ENCODE measurements around the gene PIEZO2.

PIEZO2 gene

DNA sequence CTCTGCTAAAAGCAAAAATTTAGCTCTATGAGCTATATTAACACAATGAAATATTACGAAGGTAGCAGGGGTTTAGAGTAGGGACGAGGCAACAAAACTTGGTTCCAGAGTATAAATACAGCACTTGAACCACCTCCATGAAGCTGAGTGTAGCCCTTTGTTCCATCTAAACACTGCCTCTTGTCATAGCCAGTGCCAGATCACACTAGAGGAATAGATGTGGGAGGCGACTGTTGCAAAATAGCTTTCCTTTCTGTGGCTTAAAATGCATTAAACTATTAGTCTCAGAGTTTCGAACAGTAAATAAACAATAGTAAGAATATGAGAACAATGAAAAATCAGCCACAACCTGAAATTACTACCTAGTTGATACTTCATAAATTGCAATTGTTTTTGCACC, 29.8 kb downstream of the PIEZO2 start:
- Histone ChIP-seq H3K4me3 (ENCODE audit: low read length) (no peak overlapping the region), H3K4me1 (ENCODE audit: control insufficient read depth, insufficient read depth, low read length) (no peaks in the 10 kb centered on the region), H3K27ac (ENCODE audit: low read depth, low read length) (no peak overlapping the region), H3K36me3 (ENCODE audit: control insufficient read depth, insufficient read depth, low read length) (no peaks in the 10 kb centered on the region), H3K27me3 (ENCODE audit: control insufficient read depth, insufficient read depth, low read length) (no peaks in the 10 kb centered on the region), H3K9ac (ENCODE audit: low read length) (no peak overlapping the region)

DNA sequence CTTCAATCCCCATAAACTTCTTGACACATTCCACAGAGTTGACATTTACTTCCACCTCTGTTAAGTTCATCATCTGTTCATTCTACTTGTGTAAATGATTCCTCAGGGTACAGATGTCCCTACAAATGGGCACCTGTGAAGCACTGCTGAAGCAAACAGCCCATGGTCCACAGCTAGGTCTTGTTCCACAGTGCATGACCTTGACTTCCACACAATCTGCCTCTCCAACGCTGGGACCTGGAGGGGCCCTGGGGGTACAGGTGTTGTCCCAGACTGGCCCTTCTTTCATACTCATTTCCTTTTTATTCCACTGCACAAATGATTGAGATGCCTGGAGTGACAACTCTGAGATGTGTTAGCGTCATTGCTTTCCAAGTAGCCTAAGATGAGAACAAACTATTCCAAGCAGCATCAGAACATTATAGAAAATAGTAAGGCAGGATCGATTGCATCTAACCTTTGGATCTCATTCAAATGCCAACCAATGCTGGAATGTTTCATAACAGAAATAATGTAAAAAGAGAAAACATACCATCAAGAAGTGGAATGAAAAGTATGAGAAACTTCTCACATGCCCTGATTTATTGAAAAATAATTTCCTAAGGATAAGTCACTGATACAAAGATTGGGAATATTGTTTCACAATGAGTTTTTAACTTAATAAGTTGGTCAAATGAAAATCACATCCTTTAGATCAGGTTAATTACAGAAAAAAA, 31.2 kb downstream of the PIEZO2 start:
- Histone ChIP-seq H3K27ac (ENCODE audit: low read depth, low read length) (no peak overlapping the region), H3K9ac (ENCODE audit: low read length) (no peak overlapping the region), H3K4me1 (ENCODE audit: control insufficient read depth, insufficient read depth, low read length) (no peaks in the 10 kb centered on the region), H3K4me3 (ENCODE audit: low read length) (no peak overlapping the region), H3K27me3 (ENCODE audit: control insufficient read depth, insufficient read depth, low read length) (no peaks in the 10 kb centered on the region), H3K36me3 (ENCODE audit: control insufficient read depth, insufficient read depth, low read length) (no peaks in the 10 kb centered on the region)

GRCh38 chr18:11115276-11115675, 34.1 kb downstream of the PIEZO2 start:
- Histone ChIP-seq H3K4me3 (ENCODE audit: low read length) (no peak overlapping the region), H3K4me1 (ENCODE audit: control insufficient read depth, insufficient read depth, low read length) (no peaks in the 10 kb centered on the region), H3K36me3 (ENCODE audit: control insufficient read depth, insufficient read depth, low read length) (no peaks in the 10 kb centered on the region), H3K9ac (ENCODE audit: low read length) (no peak overlapping the region), H3K27me3 (ENCODE audit: control insufficient read depth, insufficient read depth, low read length) (no peaks in the 10 kb centered on the region), H3K27ac (ENCODE audit: low read depth, low read length) (no peak overlapping the region)

DNA sequence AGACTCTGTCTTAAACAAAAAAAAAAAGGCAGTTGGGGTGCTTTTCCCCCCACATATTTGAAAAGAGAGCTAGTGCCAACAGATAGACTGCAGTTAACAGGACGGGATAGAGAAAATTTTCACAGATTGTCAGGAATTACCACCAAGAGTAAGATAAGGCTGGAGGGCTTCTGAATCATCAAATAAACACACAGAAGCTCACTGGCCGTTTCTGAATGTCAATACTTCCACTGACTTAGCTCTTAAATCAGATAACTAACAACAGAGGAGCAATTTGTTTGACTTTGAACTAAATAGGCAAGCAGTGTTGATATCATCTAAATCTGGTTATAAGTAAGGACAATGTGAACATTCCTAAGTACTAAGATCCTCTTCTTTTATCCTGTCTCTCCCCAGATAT, 34.7 kb downstream of the PIEZO2 start:
- no peaks in the 10 kb centered on the region for H3K27me3 ChIP-seq (ENCODE audit: control insufficient read depth, insufficient read depth, low read length)
- H3K36me3 ChIP-seq (ENCODE audit: control insufficient read depth, insufficient read depth, low read length), result no peaks in the 10 kb centered on the region
- H3K9ac ChIP-seq (ENCODE audit: low read length), result no peak overlapping the region
- no peak overlapping the region for H3K27ac ChIP-seq (ENCODE audit: low read depth, low read length)
- no peak overlapping the region for H3K4me3 ChIP-seq (ENCODE audit: low read length)
- no peaks in the 10 kb centered on the region for H3K4me1 ChIP-seq (ENCODE audit: control insufficient read depth, insufficient read depth, low read length)

DNA sequence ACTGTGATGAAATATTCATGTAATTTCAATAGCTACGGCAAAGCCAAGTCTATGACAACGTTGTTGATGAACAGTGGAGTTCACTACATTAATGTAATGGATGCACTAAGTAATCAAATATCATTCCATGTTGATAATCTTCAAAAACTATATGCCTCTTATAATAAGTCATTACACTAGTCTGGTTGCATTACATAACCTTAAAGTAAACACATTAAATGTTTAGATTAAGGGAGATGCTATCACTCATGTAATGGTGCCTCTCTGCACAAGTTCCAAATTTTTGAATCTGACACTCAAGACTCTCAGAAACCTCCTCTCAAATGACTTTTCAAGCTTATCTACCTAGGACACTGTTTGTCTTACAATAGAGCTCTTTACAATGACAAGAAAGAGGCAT, 35.4 kb downstream of the PIEZO2 start:
- H3K4me1 ChIP-seq (ENCODE audit: control insufficient read depth, insufficient read depth, low read length), result no peaks in the 10 kb centered on the region
- no peak overlapping the region for H3K27ac ChIP-seq (ENCODE audit: low read depth, low read length)
- H3K4me3 ChIP-seq (ENCODE audit: low read length), result no peak overlapping the region
- no peak overlapping the region for H3K9ac ChIP-seq (ENCODE audit: low read length)
- H3K27me3 ChIP-seq (ENCODE audit: control insufficient read depth, insufficient read depth, low read length), result no peaks in the 10 kb centered on the region
- no peaks in the 10 kb centered on the region for H3K36me3 ChIP-seq (ENCODE audit: control insufficient read depth, insufficient read depth, low read length)

- Histone ChIP-seq H3K36me3 (ENCODE audit: control insufficient read depth, insufficient read depth, low read length) (no peaks in the 10 kb centered on the region), H3K27me3 (ENCODE audit: control insufficient read depth, insufficient read depth, low read length) (no peaks in the 10 kb centered on the region), H3K9ac (ENCODE audit: low read length) (no peak overlapping the region), H3K4me1 (ENCODE audit: control insufficient read depth, insufficient read depth, low read length) (no peaks in the 10 kb centered on the region), H3K27ac (ENCODE audit: low read depth, low read length) (no peak overlapping the region), H3K4me3 (ENCODE audit: low read length) (no peak overlapping the region)
These were observed 36.3 kb downstream of the PIEZO2 start for GRCh38 chr18:11113046-11113548.

GRCh38 chr18:11112286-11112685, 37.1 kb downstream of the PIEZO2 start:
- Histone ChIP-seq H3K9ac (ENCODE audit: low read length) (no peak overlapping the region), H3K27ac (ENCODE audit: low read depth, low read length) (no peak overlapping the region), H3K36me3 (ENCODE audit: control insufficient read depth, insufficient read depth, low read length) (no peaks in the 10 kb centered on the region), H3K27me3 (ENCODE audit: control insufficient read depth, insufficient read depth, low read length) (no peaks in the 10 kb centered on the region), H3K4me3 (ENCODE audit: low read length) (no peak overlapping the region), H3K4me1 (ENCODE audit: control insufficient read depth, insufficient read depth, low read length) (no peaks in the 10 kb centered on the region)

DNA sequence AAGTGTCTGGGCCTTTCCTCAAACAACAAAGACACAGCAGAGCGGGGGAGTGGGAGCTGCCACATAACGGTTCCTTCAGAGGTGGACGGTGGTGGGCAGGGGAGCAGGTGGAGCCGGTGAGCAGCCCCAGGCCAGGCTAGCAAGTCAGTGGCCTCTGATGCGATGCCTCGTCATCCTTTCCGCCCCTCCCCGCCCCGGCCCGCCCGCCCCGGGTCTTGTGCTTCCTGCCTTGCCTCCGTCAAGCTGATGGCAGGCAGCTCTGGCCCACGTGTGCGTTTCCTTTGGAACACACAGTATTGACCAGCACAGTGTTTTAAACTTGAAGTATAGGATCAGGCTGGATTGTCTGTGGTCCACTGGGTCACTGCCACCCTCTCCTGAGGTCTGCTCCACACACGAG, 38.9 kb downstream of the PIEZO2 start:
- H3K9ac ChIP-seq (ENCODE audit: low read length), result no peak overlapping the region
- no peaks in the 10 kb centered on the region for H3K36me3 ChIP-seq (ENCODE audit: control insufficient read depth, insufficient read depth, low read length)
- no peak overlapping the region for H3K4me3 ChIP-seq (ENCODE audit: low read length)
- no peaks in the 10 kb centered on the region for H3K27me3 ChIP-seq (ENCODE audit: control insufficient read depth, insufficient read depth, low read length)
- H3K4me1 ChIP-seq (ENCODE audit: control insufficient read depth, insufficient read depth, low read length), result no peaks in the 10 kb centered on the region
- H3K27ac ChIP-seq (ENCODE audit: low read depth, low read length), result no peak overlapping the region

DNA sequence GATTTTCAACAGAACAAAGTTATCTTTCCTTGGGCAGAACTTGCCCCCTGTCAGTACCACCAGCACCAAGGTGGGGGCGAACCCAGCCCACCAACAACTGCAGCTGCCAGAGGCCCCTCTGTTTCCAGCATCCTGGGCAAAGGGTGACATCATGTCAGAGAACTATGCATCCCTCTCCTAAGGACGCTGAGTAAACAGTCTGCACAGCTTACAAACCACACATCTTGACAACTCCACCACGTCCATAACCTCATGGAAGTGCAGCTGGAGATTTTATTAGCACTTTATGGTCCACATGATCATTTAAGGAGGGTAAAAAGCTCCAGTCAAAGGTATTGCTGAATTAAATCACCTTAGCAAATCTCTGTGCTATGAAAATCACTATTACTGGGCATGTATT, 40.4 kb downstream of the PIEZO2 start:
- H3K27ac ChIP-seq (ENCODE audit: low read depth, low read length), result no peak overlapping the region
- no peak overlapping the region for H3K9ac ChIP-seq (ENCODE audit: low read length)
- no peaks in the 10 kb centered on the region for H3K27me3 ChIP-seq (ENCODE audit: control insufficient read depth, insufficient read depth, low read length)
- no peak overlapping the region for H3K4me3 ChIP-seq (ENCODE audit: low read length)
- no peaks in the 10 kb centered on the region for H3K4me1 ChIP-seq (ENCODE audit: control insufficient read depth, insufficient read depth, low read length)
- no peaks in the 10 kb centered on the region for H3K36me3 ChIP-seq (ENCODE audit: control insufficient read depth, insufficient read depth, low read length)

DNA sequence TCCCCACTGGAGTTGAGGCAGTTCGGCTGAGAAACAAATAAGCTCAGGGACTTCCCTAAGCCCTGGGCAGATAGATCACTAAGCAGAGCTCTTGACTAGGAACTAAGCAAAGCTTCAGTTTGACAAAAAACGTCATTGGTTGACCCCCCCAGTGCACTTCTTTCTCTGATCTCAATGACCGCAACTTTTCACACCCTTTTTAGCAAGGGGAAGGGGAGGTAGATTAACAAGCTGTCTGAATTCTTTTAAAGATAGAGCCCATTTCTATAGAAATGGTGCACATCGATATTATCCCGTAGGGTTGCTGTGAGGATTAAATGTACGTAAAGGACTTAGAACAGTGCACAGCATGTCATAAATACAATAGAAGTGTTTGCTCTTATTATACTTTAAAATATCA, 42.5 kb downstream of the PIEZO2 start:
- H3K9ac ChIP-seq (ENCODE audit: low read length), result no peak overlapping the region
- H3K36me3 ChIP-seq (ENCODE audit: control insufficient read depth, insufficient read depth, low read length), result no peaks in the 10 kb centered on the region
- H3K4me1 ChIP-seq (ENCODE audit: control insufficient read depth, insufficient read depth, low read length), result no peaks in the 10 kb centered on the region
- H3K27me3 ChIP-seq (ENCODE audit: control insufficient read depth, insufficient read depth, low read length), result no peaks in the 10 kb centered on the region
- no peak overlapping the region for H3K4me3 ChIP-seq (ENCODE audit: low read length)
- no peak overlapping the region for H3K27ac ChIP-seq (ENCODE audit: low read depth, low read length)

- Histone ChIP-seq H3K9ac (ENCODE audit: low read length) (no peak overlapping the region), H3K4me1 (ENCODE audit: control insufficient read depth, insufficient read depth, low read length) (no peaks in the 10 kb centered on the region), H3K36me3 (ENCODE audit: control insufficient read depth, insufficient read depth, low read length) (no peaks in the 10 kb centered on the region), H3K27ac (ENCODE audit: low read depth, low read length) (no peak overlapping the region), H3K4me3 (ENCODE audit: low read length) (no peak overlapping the region), H3K27me3 (ENCODE audit: control insufficient read depth, insufficient read depth, low read length) (no peaks in the 10 kb centered on the region)
These were observed 43.9 kb downstream of the PIEZO2 start for GRCh38 chr18:11105463-11105862.

DNA sequence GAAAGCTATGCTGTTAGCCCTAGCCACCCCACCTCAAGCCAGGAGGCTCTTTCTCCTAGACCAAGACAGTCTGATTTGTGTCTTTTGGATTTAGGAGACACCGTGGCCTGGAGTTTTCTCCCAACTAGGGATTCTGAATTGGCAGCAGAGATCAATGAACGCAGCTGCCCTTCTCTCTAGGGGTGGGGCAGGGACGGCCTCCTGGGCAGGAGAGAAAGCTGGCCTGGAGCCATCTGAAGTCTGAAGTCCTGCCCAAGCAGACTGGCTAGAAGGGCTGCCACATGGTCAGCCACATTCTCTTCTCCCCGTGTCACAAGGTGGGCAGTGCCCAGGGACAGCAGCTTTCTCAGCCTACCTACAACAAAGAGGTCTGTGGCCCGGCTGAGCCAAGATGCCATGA, 45.1 kb downstream of the PIEZO2 start:
- H3K4me1 ChIP-seq (ENCODE audit: control insufficient read depth, insufficient read depth, low read length), result no peaks in the 10 kb centered on the region
- no peaks in the 10 kb centered on the region for H3K36me3 ChIP-seq (ENCODE audit: control insufficient read depth, insufficient read depth, low read length)
- no peak overlapping the region for H3K9ac ChIP-seq (ENCODE audit: low read length)
- H3K27ac ChIP-seq (ENCODE audit: low read depth, low read length), result no peak overlapping the region
- H3K4me3 ChIP-seq (ENCODE audit: low read length), result no peak overlapping the region
- H3K27me3 ChIP-seq (ENCODE audit: control insufficient read depth, insufficient read depth, low read length), result no peaks in the 10 kb centered on the region

Measured in rectal smooth muscle tissue (tissue), 1 donor.